Mesodermal cell (in vitro differentiated cells): ENCODE measurements around the gene PARP6.
"Not testable (repeated sequence)": the region's sequence is repeated elsewhere in the genome, so short reads cannot be mapped to it uniquely, and the experiment has no call there.

Source experiments
- H3K27ac ChIP-seq: 2 replicates; pipeline ENCODE4 v1.7.0; 2013; ENCODE audit warnings: mild to moderate bottlenecking, low read depth, low read length, moderate library complexity; ENCODE audit not compliant: severe bottlenecking
- H3K36me3 ChIP-seq: 2 replicates; pipeline ENCODE4 v1.7.1; 2013; ENCODE audit warnings: mild to moderate bottlenecking, low read length, moderate library complexity; ENCODE audit not compliant: control insufficient read depth, insufficient read depth
- H3K4me1 ChIP-seq: one replicate; pipeline ENCODE4 v1.7.1; 2013; ENCODE audit warnings: mild to moderate bottlenecking, low read length; ENCODE audit not compliant: insufficient read depth, control insufficient read depth, poor library complexity, severe bottlenecking
- H3K4me3 ChIP-seq: 2 replicates; pipeline ENCODE4 v1.7.0; 2013; ENCODE audit warnings: low read length, control low read depth, mild to moderate bottlenecking; ENCODE audit not compliant: insufficient read depth, poor library complexity, severe bottlenecking; ENCODE audit errors: extremely low read depth
- H3K9me3 ChIP-seq: 2 replicates; pipeline ENCODE4 v1.7.1; 2013; ENCODE audit warnings: mild to moderate bottlenecking, low read length, moderate library complexity; ENCODE audit not compliant: control insufficient read depth
- WGBS, 2 experiments: methylation state at CpG; one replicate each; pipeline ENCODE4 v1.1.5; 2013; ENCODE audit warnings: missing lambda C conversion rate in 2 of 2; ENCODE audit not compliant: insufficient coverage in 2 of 2; 5-methylcytosine and 5-hydroxymethylcytosine counted together

PARP6 gene

DNA sequence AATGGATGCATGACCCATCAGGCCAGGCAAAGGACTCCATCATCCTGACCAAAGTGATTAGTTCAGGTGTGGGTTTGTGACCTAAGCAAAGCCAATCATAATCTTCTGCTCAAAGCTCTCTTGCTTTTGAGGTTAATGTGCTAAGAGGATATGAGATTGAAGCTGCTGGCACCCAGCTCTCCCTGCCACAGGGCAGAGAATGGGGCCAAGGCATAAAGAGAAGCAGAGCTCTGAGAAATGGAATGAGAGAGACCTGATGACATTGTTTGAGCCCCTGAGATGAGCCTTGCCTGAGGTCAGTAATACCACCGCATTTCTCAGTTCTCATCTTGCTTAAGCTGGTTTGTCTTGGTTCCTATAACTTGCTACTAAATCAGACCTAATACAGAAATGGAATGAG is 6.4 kb upstream of the PARP6 start:
- Histone ChIP-seq H3K4me3 (no peak overlapping the region), H3K27ac (no peak overlapping the region), H3K4me1 (no peaks in the 10 kb centered on the region), H3K36me3 (no peaks in the 10 kb centered on the region), H3K9me3 (no peaks in the 10 kb centered on the region)
- 60% methylated on average over 1 of the region's 1 CpG; no CpG with 5 or more reads in 1 of the 2 experiments for WGBS, 2 experiments

DNA sequence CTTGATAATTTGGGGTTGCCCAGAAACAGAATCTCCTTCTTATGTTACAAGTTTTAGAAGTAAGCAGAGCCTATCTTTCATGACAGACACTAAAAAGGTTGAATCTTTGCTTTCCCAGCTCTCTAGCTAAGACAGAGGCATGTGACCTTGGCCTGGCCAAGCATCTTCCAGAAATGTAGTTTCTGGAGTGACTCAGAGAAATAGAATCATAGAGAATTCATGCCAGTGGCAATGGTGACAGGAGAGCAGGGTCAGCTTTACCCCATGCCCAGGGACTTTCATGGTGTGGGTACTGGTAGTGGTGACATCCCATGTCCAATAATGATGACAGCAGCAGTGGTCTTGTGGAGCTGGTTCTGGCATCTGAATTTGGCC is 4.0 kb upstream of the PARP6 start:
- Histone ChIP-seq H3K4me3 (no peak overlapping the region), H3K36me3 (no peaks in the 10 kb centered on the region), H3K27ac (no peak overlapping the region), H3K9me3 (no peaks in the 10 kb centered on the region), H3K4me1 (peaks cover 3% of the 10 kb centered on the region)

DNA sequence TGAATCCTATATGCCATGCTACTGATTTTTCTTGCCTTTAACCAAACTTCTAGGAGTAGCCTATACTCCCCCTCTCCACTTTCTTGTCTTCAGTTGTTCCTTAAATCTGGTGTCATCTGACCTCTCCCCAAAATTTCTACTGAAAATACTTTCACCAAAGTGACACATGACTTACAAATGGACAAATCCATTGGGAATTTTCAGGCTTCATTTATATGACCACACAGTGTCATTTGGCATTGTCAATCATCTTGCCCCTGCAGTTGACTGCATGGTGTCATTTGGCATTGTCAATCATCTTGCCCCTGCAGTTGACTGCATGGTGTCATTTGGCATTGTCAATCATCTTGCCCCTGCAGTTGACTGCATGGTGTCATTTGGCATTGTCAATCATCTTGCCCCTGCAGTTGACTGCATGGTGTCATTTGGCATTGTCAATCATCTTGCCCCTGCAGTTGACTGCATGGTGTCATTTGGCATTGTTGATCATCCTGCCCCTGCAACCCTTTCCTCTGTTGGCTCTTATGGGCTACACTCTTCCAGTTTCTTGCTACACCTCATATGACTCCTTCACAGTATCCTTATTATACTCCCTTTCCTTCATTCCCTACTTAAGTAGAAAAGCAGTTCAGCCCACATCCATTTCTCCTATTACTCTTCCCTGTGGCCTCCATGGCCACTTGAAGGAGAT is 3.4 kb upstream of the PARP6 start:
- not testable (repeated sequence) for H3K36me3 ChIP-seq, H3K4me3 ChIP-seq, H3K9me3 ChIP-seq, H3K27ac ChIP-seq, H3K4me1 ChIP-seq

DNA sequence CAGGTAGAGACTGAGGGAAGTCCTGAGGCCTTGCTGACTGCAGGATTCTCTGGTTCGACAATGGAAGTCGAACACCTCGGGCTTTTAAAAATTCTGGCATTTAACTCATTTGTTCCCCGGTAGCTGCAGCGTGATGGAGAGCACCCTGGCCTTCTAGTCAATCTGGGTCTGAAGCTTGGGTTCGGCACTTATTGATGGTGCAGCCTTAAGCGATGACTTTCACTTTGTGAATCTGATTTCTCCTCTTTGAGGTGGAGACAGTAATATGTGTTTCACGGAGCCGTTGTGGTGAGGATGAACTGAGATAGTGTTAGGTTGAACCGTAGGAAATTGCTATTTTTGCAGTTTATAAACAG is 621 bp upstream of the PARP6 start:
- no peak overlapping the region for H3K27ac ChIP-seq
- H3K4me1 ChIP-seq: peaks cover 4% of the 10 kb centered on the region
- no peaks in the 10 kb centered on the region for H3K9me3 ChIP-seq
- peak overlapping the region; percentile 85 for H3K4me3 ChIP-seq
- 44 to 47% methylated on average over 6 to 7 of the region's 10 CpGs for WGBS, 2 experiments
- peaks cover 27% of the 10 kb centered on the region for H3K36me3 ChIP-seq

DNA sequence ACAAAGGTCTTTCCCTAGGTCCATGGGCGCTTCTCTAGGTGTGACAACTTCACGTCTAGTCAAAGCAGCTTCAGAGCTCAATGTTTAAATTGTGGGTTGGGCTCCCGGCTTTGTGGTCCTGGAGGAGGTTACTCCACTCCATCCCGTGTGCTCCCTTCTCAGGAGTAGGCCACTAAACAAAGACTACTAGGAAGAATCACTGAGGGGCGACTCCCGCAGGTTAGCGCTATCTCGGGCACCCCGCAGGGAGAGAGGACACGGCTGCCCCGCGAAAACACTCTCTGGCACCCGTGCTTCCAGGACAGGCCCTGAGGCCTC is 500 bp downstream of the PARP6 start:
- WGBS, 2 experiments: 0 to 2% methylated on average over 10 to 13 of the region's 13 CpGs
- Histone ChIP-seq H3K4me1 (peaks cover 4% of the 10 kb centered on the region), H3K27ac (peak overlapping the region; percentile 68), H3K4me3 (peak overlapping the region; percentile 85), H3K36me3 (peaks cover 39% of the 10 kb centered on the region), H3K9me3 (no peaks in the 10 kb centered on the region)

DNA sequence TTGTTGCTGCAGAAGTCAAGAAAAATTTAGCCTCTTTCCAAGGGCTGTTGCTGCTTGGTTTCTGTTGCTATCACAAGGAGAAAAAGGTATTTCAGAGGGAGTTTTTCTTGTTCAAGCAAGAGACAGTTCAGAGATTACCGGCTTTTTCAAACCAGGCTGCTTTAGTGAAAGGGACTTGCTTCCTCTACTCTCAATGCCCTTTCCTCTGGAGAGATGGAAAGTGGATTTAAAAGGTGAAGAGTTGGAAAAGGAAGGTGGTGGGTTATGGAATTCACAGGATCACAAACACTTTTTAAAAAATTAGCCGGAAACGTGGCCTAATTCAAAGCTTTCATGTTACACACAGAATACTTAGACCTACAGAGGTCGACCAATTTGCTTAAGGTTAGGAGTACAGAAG is 1.1 kb downstream of the PARP6 start:
- Histone ChIP-seq H3K27ac (no peak overlapping the region), H3K9me3 (no peaks in the 10 kb centered on the region), H3K4me3 (peak overlapping the region; percentile 85), H3K36me3 (peaks cover 45% of the 10 kb centered on the region), H3K4me1 (peaks cover 4% of the 10 kb centered on the region)
- no CpG with 5 or more reads among the region's 4 CpGs for WGBS, 2 experiments

DNA sequence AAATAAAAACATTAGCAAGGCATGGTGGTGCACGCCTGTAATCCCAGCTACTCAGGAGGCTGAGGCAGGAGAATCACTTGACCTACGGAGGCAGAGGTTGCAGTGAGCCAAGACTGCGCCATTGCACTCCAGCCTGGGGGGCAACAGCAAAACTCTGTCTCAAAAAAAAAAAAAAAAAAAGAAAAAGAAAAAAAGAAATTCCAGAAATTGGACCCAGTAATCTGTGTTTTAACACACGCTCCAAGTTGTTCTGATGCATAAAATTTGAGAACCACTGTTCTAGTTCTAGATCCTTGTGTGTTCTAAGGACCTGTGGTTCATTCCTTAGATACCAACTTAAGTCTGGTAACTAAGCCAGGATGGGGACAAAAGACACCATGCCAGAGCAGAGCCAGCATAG is 2.6 kb downstream of the PARP6 start:
- no peaks in the 10 kb centered on the region for H3K9me3 ChIP-seq
- H3K36me3 ChIP-seq: peaks cover 60% of the 10 kb centered on the region
- no peak overlapping the region for H3K27ac ChIP-seq
- no peak overlapping the region for H3K4me3 ChIP-seq
- peaks cover 4% of the 10 kb centered on the region for H3K4me1 ChIP-seq
- 93 to 100% methylated on average over 2 to 4 of the region's 4 CpGs for WGBS, 2 experiments

DNA sequence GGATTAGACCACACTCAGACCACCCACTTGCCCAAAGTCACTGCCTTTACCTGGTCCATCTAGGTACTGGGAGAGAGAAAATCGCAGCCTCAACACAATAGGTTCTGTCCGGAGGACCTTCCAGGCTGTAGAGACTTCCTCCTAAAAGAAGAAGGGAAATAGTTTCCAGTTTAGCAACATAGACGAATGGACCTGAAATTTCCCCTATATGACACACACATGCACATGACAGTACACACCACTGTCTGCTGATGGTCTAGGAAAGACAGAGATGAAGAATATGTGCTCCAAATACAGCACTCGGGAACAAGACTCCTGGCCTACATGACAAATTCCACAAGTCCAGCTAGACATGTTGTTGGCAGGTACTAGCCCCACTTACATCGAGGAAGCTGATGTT is 7.3 kb downstream of the PARP6 start:
- H3K9me3 ChIP-seq: no peaks in the 10 kb centered on the region
- H3K4me1 ChIP-seq: no peaks in the 10 kb centered on the region
- WGBS, 2 experiments: 100% methylated on average over 1 to 2 of the region's 5 CpGs
- H3K36me3 ChIP-seq: peaks cover 98% of the 10 kb centered on the region
- H3K4me3 ChIP-seq: no peak overlapping the region
- H3K27ac ChIP-seq: no peak overlapping the region

DNA sequence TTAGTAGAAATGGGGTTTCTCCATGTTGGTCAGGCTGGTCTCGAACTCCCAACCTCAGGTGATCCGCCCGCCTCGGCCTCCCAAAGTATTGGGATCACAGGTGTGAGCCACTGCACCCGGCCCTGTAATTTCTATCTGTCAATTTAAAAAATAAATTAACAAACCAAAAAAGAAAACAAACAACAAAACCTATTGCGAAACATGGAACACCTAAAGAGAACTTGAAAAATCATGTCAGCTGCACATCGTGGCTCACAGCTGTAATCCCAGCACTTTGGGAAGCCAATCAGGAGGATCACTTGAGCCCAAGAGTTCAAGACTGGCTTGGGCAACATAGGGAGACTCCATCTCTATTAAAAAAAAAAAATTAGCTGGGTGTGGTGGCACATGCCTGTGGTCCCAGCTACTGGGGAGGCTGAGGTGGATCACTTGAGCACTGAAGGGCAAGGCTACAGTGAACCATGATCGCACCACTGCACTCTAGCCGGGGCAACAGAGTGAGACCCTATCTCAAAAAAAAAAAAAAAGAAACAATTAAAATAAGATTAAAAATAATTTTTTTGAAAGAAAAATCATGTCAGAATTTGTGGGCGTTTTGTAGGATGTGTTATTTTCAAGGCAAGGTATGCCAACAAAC is 19.6 kb downstream of the PARP6 start:
- Histone ChIP-seq H3K9me3 (no peaks in the 10 kb centered on the region), H3K4me3 (no peak overlapping the region), H3K4me1 (no peaks in the 10 kb centered on the region), H3K27ac (no peak overlapping the region), H3K36me3 (peaks cover 90% of the 10 kb centered on the region)
- 90% methylated on average over 2 to 3 of the region's 10 CpGs for WGBS, 2 experiments

DNA sequence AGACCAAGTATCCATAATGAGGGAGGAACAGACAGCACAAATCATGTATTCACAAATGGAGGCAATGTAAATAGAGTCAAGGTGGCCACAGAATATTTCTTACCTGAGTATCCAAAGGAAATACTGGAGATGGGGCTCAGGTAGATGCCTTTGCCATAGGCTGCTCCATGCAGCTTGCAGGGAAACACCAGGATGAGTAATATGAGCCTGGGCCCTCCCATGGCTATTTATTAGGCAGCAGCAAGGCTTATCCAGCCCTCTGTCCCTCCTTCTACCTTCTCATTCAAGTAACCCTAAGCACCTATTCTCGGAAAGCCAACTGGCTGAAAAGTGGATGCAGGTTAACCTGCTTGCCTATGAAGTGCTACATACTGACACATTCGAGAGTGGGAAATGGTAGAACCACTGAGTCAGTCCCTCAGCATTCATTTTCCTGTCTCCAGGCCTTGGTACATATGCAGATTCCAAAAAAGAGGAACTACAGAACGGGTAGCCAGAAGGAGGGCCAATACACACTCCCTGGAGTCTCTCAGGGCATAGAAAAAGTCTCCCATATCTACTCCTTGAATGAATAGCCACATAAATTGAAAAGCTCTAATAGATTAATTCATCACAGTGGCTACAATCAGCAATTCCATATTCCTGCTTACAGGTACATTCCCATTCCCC is 23.1 kb downstream of the PARP6 start:
- H3K36me3 ChIP-seq: peaks cover 84% of the 10 kb centered on the region
- no peaks in the 10 kb centered on the region for H3K4me1 ChIP-seq
- H3K4me3 ChIP-seq: no peak overlapping the region
- WGBS, 2 experiments: 88 to 94% methylated on average over 3 of the region's 3 CpGs
- H3K27ac ChIP-seq: no peak overlapping the region
- no peaks in the 10 kb centered on the region for H3K9me3 ChIP-seq

DNA sequence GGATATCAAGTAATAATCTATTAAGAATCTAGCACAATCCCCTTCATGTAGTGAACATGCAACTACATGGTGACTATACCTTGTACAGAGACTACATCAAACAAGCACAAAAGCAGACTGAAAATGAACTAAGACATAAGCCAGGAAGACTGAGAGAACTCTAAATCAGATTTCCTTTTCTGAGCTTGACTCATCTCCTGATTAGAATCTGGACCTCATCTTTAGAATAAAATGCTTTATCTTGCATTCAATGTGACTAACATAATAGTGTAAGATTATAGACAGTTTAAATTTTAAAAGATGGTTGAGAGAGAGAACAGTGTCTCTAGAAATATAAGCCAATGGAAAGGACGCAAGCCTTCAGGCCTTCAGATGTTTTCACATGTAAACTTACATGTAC is 23.8 kb downstream of the PARP6 start:
- WGBS, 2 experiments: 80 to 83% methylated on average over 1 of the region's 1 CpG
- H3K9me3 ChIP-seq: no peaks in the 10 kb centered on the region
- no peak overlapping the region for H3K27ac ChIP-seq
- H3K4me3 ChIP-seq: no peak overlapping the region
- no peaks in the 10 kb centered on the region for H3K4me1 ChIP-seq
- peaks cover 82% of the 10 kb centered on the region for H3K36me3 ChIP-seq
